Parietal lobe (tissue), 2 donors: Measurements from ENCODE around the gene CASD1. TPM values are rescaled to one million over a fixed set of nuclear protein-coding genes. Genes with fewer than 3 reads are reported as not detected.

ENCODE experiments used
- small RNA-seq: library from RNA; depleted of rRNA; stranded (forward); fragments of <200 nt; gene quantifications from one replicate; pipeline ENCODE3, GENCODE V24; 2014; ENCODE audit warnings: low replicate concordance
- total RNA-seq: library from RNA; depleted of rRNA; stranded (reverse); fragments of >200 nt; gene quantifications from one replicate; pipeline ENCODE4 v1.2.3, GENCODE V29; 2014

CASD1 gene
- 89.5 TPM for total RNA-seq

GRCh38 chr7:94509264-94509886, at the start of gene CASD1:
Gene CASD1 (plus strand): TSS chr7:94509809. CDS start chr7:94510085, 276 bp downstream.

Small RNA genes lying within 50 kb of the gene (small RNA-seq; reads per million reads assigned to genes)
- gene RNU6-1328P = not detected

Other genes with a start within 250 kb of the CASD1 start
- gene COL1A2, start 114.9 kb upstream of the CASD1 start, total RNA-seq = 37.6 TPM
- 125 TPM for gene SGCE, start 146.3 kb downstream of the CASD1 start, total RNA-seq